ENCODE data around the gene CADM3. TPM values are rescaled to one million over a fixed set of nuclear protein-coding genes. Genes with fewer than 3 reads are reported as not detected.

Gene CADM3
- total and polyA plus RNA-seq, 2 of the 8 experiments (the other 6 are each of a cell fraction or from before 2014, with no cell fraction given): 8.3 to 8.5 TPM

- TF ChIP-seq CTCF (IDR thresholded peaks at IDR 0.05; ENCODE audit: control extremely low read depth in 1 of 3, insufficient read depth in 1 of 3, low read depth in 1 of 3, low read length in 3 of 3) (peak; percentile 77 to 89 (median 88)), CREB1 (IDR thresholded peaks at IDR 0.05) (no peak), CTBP2 (IDR thresholded peaks at IDR 0.05; ENCODE audit: borderline replicate concordance, insufficient read depth, insufficient read length, low read length) (no peak)
These were observed 42.8 kb downstream of the CADM3 start (continued) for GRCh38 chr1:159214149-159214760.

Measured in H1 (cell line).